GM23248 (cell line): ENCODE measurements around the gene HTR5A. TPM values are rescaled to one million over a fixed set of nuclear protein-coding genes. Genes with fewer than 3 reads are reported as not detected.

Experiments used
- DNase-seq: peaks from one replicate; pipeline ENCODE4 v3.0.0-alpha.2; 2015
- H2AFZ ChIP-seq: fragments of 200-600 bp; sonication (generic); 2 replicates; pipeline ENCODE4 v1.6.1; 2016; ENCODE audit warnings: antibody characterized with exemption
- H3F3A ChIP-seq: fragments of 200-600 bp; sonication (generic); 2 replicates; pipeline ENCODE4 v1.6.1; 2016; ENCODE audit warnings: mild to moderate bottlenecking, antibody characterized with exemption, mixed run types; ENCODE audit not compliant: insufficient read depth
- H3K27ac ChIP-seq: fragments of 200-600 bp; sonication (generic); 2 replicates; pipeline ENCODE4 v1.5.1; 2016; ENCODE audit warnings: mild to moderate bottlenecking
- H3K27me3 ChIP-seq: fragments of 200-600 bp; sonication (generic); replicated peaks from 2 replicates; pipeline ENCODE4 v1.6.1; 2016; ENCODE audit warnings: mild to moderate bottlenecking; ENCODE audit not compliant: insufficient read depth
- H3K36me3 ChIP-seq: fragments of 200-600 bp; sonication (generic); 2 replicates; pipeline ENCODE4 v1.6.1; 2016; ENCODE audit warnings: low read depth, mild to moderate bottlenecking
- H3K4me1 ChIP-seq: fragments of 200-600 bp; sonication (generic); 2 replicates; pipeline ENCODE4 v1.6.1; 2016; ENCODE audit warnings: mild to moderate bottlenecking; ENCODE audit not compliant: insufficient read depth
- H3K4me2 ChIP-seq: fragments of 200-600 bp; sonication (generic); one replicate; pipeline ENCODE4 v1.6.1; 2016; ENCODE audit warnings: mild to moderate bottlenecking; ENCODE audit not compliant: unreplicated experiment
- H3K4me3 ChIP-seq: fragments of 200-600 bp; sonication (generic); 2 replicates; pipeline ENCODE4 v1.5.1; 2016; ENCODE audit warnings: mild to moderate bottlenecking
- H3K79me2 ChIP-seq: fragments of 200-600 bp; sonication (generic); 2 replicates; pipeline ENCODE4 v1.6.1; 2016; ENCODE audit warnings: mild to moderate bottlenecking; ENCODE audit not compliant: insufficient read depth
- H3K9ac ChIP-seq: fragments of 200-600 bp; sonication (generic); 2 replicates; pipeline ENCODE4 v1.6.1; 2016; ENCODE audit warnings: mild to moderate bottlenecking
- H3K9me2 ChIP-seq: fragments of 200-600 bp; sonication (generic); 2 replicates; pipeline ENCODE4 v1.6.1; 2016; ENCODE audit warnings: mixed run types, mild to moderate bottlenecking, moderate library complexity; ENCODE audit not compliant: insufficient read depth
- H3K9me3 ChIP-seq: fragments of 200-600 bp; sonication (generic); one replicate; pipeline ENCODE4 v1.6.1; 2017; ENCODE audit warnings: low read depth
- H4K20me1 ChIP-seq: fragments of 200-600 bp; sonication (generic); 2 replicates; pipeline ENCODE4 v1.6.0; 2016; ENCODE audit not compliant: insufficient read depth
- EZH2 ChIP-seq: fragments of 200-600 bp; sonication (generic); IDR thresholded peaks from 2 replicates; pipeline ENCODE4 v1.6.1; 2018; ENCODE audit warnings: antibody characterized with exemption, mild to moderate bottlenecking; ENCODE audit not compliant: insufficient read depth, poor library complexity, severe bottlenecking
- EZH2phosphoT487 ChIP-seq: fragments of 200-600 bp; sonication (generic); IDR thresholded peaks from 2 replicates; pipeline ENCODE4 v1.6.1; 2018; ENCODE audit warnings: antibody characterized with exemption, moderate library complexity, mild to moderate bottlenecking, low read depth; ENCODE audit not compliant: insufficient read depth
- WGBS, 2 experiments: methylation state at CpG; one replicate each; pipeline ENCODE4 v1.1.6; 2015 to 2017; ENCODE audit warnings: low lambda C conversion rate in 2 of 2, low coverage in 1 of 2; ENCODE audit errors: missing lambda C conversion rate in 2 of 2; 5-methylcytosine and 5-hydroxymethylcytosine counted together
- in situ Hi-C: fragments of 300-500 bp; cut with MboI; formaldehyde crosslinking; loops from 2 replicates; pipeline ENCODE4 v1.15.0; 2020
- polyA plus RNA-seq: library from polyadenylated mRNA; unstranded; fragments of >200 nt; fragmentation: Nextera tagmentation; extraction: Ambion mirVana; gene quantifications from 2 replicates; pipeline ENCODE4 v1.2.1, GENCODE V29; 2016
- total RNA-seq: library from RNA; depleted of rRNA; stranded (reverse); fragments of >200 nt; shearing (Covaris generic); gene quantifications from 2 replicates; pipeline ENCODE4 v1.2.3, GENCODE V29; 2014

HTR5A gene
- total and polyA plus RNA-seq, 2 experiments from 2014 or later, result not detected

- Histone ChIP-seq H3K36me3 (no peaks in the 10 kb centered on the region), H3K4me2 (no peak overlapping the region), H4K20me1 (no peaks in the 10 kb centered on the region), H2AFZ (no peak overlapping the region), H3K27ac (no peak overlapping the region), H3K9me3 (no peaks in the 10 kb centered on the region), H3F3A (no peaks in the 10 kb centered on the region), H3K9me2 (no peaks in the 10 kb centered on the region), H3K79me2 (no peaks in the 10 kb centered on the region), H3K4me1 (no peaks in the 10 kb centered on the region), H3K4me3 (no peak overlapping the region), H3K9ac (no peak overlapping the region), H3K27me3 (no peaks in the 10 kb centered on the region)
- TF ChIP-seq EZH2, result no peak
- TF ChIP-seq EZH2phosphoT487, result no peak
- 19 to 27% methylated on average over 5 of the region's 5 CpGs for WGBS, 2 experiments
- in situ Hi-C loops, result no loop called here
- DNase-seq, result no peak
Observed at GRCh38 chr7:155115288-155115687, 45.2 kb downstream of the HTR5A start.

- H3K36me3 ChIP-seq, result no peaks in the 10 kb centered on the region
- in situ Hi-C loops, result no loop called here
- H3F3A ChIP-seq, result no peaks in the 10 kb centered on the region
- no peaks in the 10 kb centered on the region for H3K9me3 ChIP-seq
- 30 to 33% methylated on average over 7 of the region's 7 CpGs for WGBS, 2 experiments
- no peaks in the 10 kb centered on the region for H3K4me1 ChIP-seq
- H3K4me3 ChIP-seq, result no peak overlapping the region
- DNase-seq, result peak; percentile 19
- no peak overlapping the region for H3K9ac ChIP-seq
- H3K9me2 ChIP-seq, result no peaks in the 10 kb centered on the region
- no peaks in the 10 kb centered on the region for H4K20me1 ChIP-seq
- no peak overlapping the region for H3K27ac ChIP-seq
- no peak overlapping the region for H3K4me2 ChIP-seq
- H2AFZ ChIP-seq, result no peak overlapping the region
- TF ChIP-seq EZH2 (no peak), EZH2phosphoT487 (no peak)
- H3K79me2 ChIP-seq, result no peaks in the 10 kb centered on the region
- H3K27me3 ChIP-seq, result no peaks in the 10 kb centered on the region
Observed at GRCh38 chr7:155119801-155120382, 49.8 kb downstream of the HTR5A start.

DNA sequence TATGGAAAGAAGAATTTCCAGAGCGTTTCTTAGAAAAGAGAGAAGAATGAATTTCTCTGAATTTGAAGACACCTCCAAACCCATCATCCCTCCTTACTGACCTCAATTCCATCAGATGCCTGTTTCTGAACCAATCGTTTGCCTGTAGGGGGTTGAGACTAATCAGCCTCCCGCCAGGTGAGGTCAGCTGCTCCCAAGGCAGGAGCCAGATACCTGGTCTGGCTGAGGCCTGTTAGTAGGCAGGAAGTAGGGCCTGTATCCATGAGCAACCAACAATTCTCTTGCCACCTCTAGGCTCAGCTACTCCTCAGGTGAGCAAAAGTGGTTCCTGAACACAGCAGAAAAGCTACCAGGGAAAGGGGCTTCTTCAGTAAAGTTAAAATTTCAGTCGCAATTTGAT is 50.3 kb downstream of the HTR5A start:
- no peak for DNase-seq
- no peak for TF ChIP-seq EZH2phosphoT487
- H2AFZ ChIP-seq, result no peak overlapping the region
- no peaks in the 10 kb centered on the region for H4K20me1 ChIP-seq
- H3K9ac ChIP-seq, result no peak overlapping the region
- in situ Hi-C loops, result no loop called here
- no peaks in the 10 kb centered on the region for H3K9me2 ChIP-seq
- no peaks in the 10 kb centered on the region for H3K36me3 ChIP-seq
- H3K4me3 ChIP-seq, result no peak overlapping the region
- H3K27ac ChIP-seq, result no peak overlapping the region
- H3K4me2 ChIP-seq, result no peak overlapping the region
- H3K9me3 ChIP-seq, result no peaks in the 10 kb centered on the region
- no peaks in the 10 kb centered on the region for H3K4me1 ChIP-seq
- no peaks in the 10 kb centered on the region for H3F3A ChIP-seq
- no peaks in the 10 kb centered on the region for H3K27me3 ChIP-seq
- H3K79me2 ChIP-seq, result no peaks in the 10 kb centered on the region
- WGBS, 2 experiments, result 29 to 30% methylated on average over 4 of the region's 4 CpGs

GRCh38 chr7:155122831-155123230 is 52.7 kb downstream of the HTR5A start:
- H3K27me3 ChIP-seq, result no peaks in the 10 kb centered on the region
- H3F3A ChIP-seq, result no peaks in the 10 kb centered on the region
- H3K9ac ChIP-seq, result no peak overlapping the region
- H3K4me1 ChIP-seq, result no peaks in the 10 kb centered on the region
- H3K9me2 ChIP-seq, result no peaks in the 10 kb centered on the region
- in situ Hi-C loops, result no loop called here
- 22 to 25% methylated on average over 5 of the region's 5 CpGs for WGBS, 2 experiments
- no peaks in the 10 kb centered on the region for H4K20me1 ChIP-seq
- H3K4me3 ChIP-seq, result no peak overlapping the region
- H3K79me2 ChIP-seq, result no peaks in the 10 kb centered on the region
- TF ChIP-seq EZH2phosphoT487 (no peak), EZH2 (no peak)
- no peaks in the 10 kb centered on the region for H3K9me3 ChIP-seq
- DNase-seq, result no peak
- no peak overlapping the region for H3K4me2 ChIP-seq
- no peaks in the 10 kb centered on the region for H3K36me3 ChIP-seq
- no peak overlapping the region for H3K27ac ChIP-seq
- no peak overlapping the region for H2AFZ ChIP-seq

GRCh38 chr7:155123413-155123812 is 53.3 kb downstream of the HTR5A start:
- in situ Hi-C loops, result no loop called here

More at GRCh38 chr7:155123413-155123812, 53.3 kb downstream of the HTR5A start:
- no peaks in the 10 kb centered on the region for H3K4me1 ChIP-seq
- no peaks in the 10 kb centered on the region for H3K9me2 ChIP-seq
- H3K9me3 ChIP-seq, result no peaks in the 10 kb centered on the region
- no peak overlapping the region for H3K27ac ChIP-seq
- no peak for TF ChIP-seq EZH2phosphoT487
- TF ChIP-seq EZH2, result no peak
- no peak for DNase-seq
- no peaks in the 10 kb centered on the region for H3K79me2 ChIP-seq
- no peak overlapping the region for H2AFZ ChIP-seq
- no peak overlapping the region for H3K9ac ChIP-seq
- 0 to 13% methylated on average over 1 of the region's 1 CpG for WGBS, 2 experiments
- H4K20me1 ChIP-seq, result no peaks in the 10 kb centered on the region
- H3F3A ChIP-seq, result no peaks in the 10 kb centered on the region
- H3K4me2 ChIP-seq, result no peak overlapping the region
- H3K4me3 ChIP-seq, result no peak overlapping the region
- no peaks in the 10 kb centered on the region for H3K27me3 ChIP-seq
- H3K36me3 ChIP-seq, result no peaks in the 10 kb centered on the region
